LNCaP clone FGC (cell line): ENCODE results near the gene NEK4.
"Not testable (repeated sequence)": the region's sequence is repeated elsewhere in the genome, so short reads cannot be mapped to it uniquely, and the experiment has no call there.

Experiments used
- DNase-seq: peaks from one replicate; pipeline ENCODE4 v3.0.0-alpha.2; 2011; ENCODE audit warnings: low read depth
- H3K4me3 ChIP-seq: 2 replicates; pipeline ENCODE4 v1.5.1; 2011; ENCODE audit warnings: mild to moderate bottlenecking, low read depth, low read length, control low read depth
- TF ChIP-seq, protein P1 (sequence below): IDR thresholded peaks from 2 replicates; pipeline ENCODE4 v1.5.1; 2012; ENCODE audit warnings: mild to moderate bottlenecking; ENCODE audit not compliant: control insufficient read depth, insufficient read depth; ENCODE audit errors: extremely low read depth

Gene NEK4

GRCh38 chr3:52681596-52681995 is 89.1 kb downstream of the NEK4 start:
- no peak overlapping the region for H3K4me3 ChIP-seq
- TF ChIP-seq, protein P1, sequence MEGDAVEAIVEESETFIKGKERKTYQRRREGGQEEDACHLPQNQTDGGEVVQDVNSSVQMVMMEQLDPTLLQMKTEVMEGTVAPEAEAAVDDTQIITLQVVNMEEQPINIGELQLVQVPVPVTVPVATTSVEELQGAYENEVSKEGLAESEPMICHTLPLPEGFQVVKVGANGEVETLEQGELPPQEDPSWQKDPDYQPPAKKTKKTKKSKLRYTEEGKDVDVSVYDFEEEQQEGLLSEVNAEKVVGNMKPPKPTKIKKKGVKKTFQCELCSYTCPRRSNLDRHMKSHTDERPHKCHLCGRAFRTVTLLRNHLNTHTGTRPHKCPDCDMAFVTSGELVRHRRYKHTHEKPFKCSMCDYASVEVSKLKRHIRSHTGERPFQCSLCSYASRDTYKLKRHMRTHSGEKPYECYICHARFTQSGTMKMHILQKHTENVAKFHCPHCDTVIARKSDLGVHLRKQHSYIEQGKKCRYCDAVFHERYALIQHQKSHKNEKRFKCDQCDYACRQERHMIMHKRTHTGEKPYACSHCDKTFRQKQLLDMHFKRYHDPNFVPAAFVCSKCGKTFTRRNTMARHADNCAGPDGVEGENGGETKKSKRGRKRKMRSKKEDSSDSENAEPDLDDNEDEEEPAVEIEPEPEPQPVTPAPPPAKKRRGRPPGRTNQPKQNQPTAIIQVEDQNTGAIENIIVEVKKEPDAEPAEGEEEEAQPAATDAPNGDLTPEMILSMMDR: no peak
- DNase-seq: no peak

- TF ChIP-seq, protein P1: no peak
- no peak for DNase-seq
- H3K4me3 ChIP-seq: no peak overlapping the region
Measured at GRCh38 chr3:52679811-52680210, 90.9 kb downstream of the NEK4 start.

DNA sequence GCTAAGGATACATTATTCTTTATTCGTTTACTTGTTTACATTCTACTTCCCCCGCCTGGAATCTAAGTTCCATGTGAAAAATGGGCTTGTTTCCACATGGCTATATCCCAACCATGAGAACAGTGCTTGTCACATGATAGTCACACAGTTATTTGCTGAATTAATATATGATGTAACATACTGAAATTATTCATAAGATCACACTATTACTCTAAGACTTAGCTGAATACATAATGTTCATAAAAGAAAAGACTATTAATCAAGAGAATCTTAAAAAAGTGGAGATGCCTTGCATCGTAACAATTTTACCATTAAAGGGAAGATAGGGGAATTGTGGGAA is 91.6 kb downstream of the NEK4 start:
- TF ChIP-seq, protein P1: no peak
- H3K4me3 ChIP-seq: no peak overlapping the region
- peak; percentile 76 for DNase-seq

- H3K4me3 ChIP-seq: no peak overlapping the region
- no peak for DNase-seq
Measured at GRCh38 chr3:52678265-52679198, 92.2 kb downstream of the NEK4 start.

GRCh38 chr3:52676201-52676600 is 94.5 kb downstream of the NEK4 start:
- DNase-seq, H3K4me3 ChIP-seq: not testable (repeated sequence)

More at GRCh38 chr3:52678265-52679198, 92.2 kb downstream of the NEK4 start:
- TF ChIP-seq, protein P1: no peak

DNA sequence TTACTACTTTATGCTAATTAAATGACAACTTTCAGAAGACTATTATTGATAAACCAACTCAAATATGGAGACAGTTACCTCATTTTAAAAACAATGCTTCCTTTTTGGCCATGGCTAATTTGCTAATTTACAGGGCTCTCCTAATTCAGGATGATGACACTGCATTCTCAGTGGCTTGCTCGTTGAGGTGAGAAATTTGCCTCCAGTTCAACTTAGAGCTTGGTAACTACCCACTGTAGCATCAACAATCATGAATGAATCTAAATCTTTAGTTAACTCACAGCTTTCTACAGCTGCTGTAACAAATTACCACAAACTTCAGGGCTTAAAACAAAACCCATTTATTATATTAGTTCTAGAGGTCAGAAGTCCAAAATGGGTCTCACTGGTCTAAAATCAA is 99.1 kb downstream of the NEK4 start:
- no peak for DNase-seq
- H3K4me3 ChIP-seq: no peak overlapping the region

More for the DNA sequence above, 99.1 kb downstream of the NEK4 start:
- TF ChIP-seq, protein P1: no peak
